BE2C (cell line): ENCODE measurements around the gene INHA.

Source experiments
- DNase-seq: peaks from one replicate; pipeline ENCODE4 v3.0.0-alpha.2; 2020
- H3K27me3 ChIP-seq: fragments of 250-450 bp; sonication (Bioruptor Pico); 2 replicates; pipeline ENCODE4 v1.5.1; 2020; ENCODE audit warnings: mild to moderate bottlenecking
- H3K36me3 ChIP-seq: fragments of 250-450 bp; sonication (Bioruptor Pico); 2 replicates; pipeline ENCODE4 v1.5.1; 2020; ENCODE audit warnings: mild to moderate bottlenecking
- H3K4me1 ChIP-seq: fragments of 250-450 bp; sonication (Bioruptor Pico); 2 replicates; pipeline ENCODE4 v1.5.1; 2020
- H3K4me3 ChIP-seq: 2 replicates; pipeline ENCODE4 v1.5.1; 2011; ENCODE audit warnings: low read depth, low read length
- H3K9me3 ChIP-seq: fragments of 250-450 bp; sonication (Bioruptor Pico); 2 replicates; pipeline ENCODE4 v1.5.1; 2020
- CTCF ChIP-seq: IDR thresholded peaks from 2 replicates; pipeline ENCODE4 v1.5.1; 2012; ENCODE audit warnings: mild to moderate bottlenecking, low read depth, low read length

The INHA gene

GRCh38 chr2:219567791-219568361 is 4.2 kb upstream of the INHA start:
- no peaks in the 10 kb centered on the region for H3K9me3 ChIP-seq
- no peak for DNase-seq
- H3K36me3 ChIP-seq = peaks cover 37% of the 10 kb centered on the region
- no peak overlapping the region for H3K4me3 ChIP-seq
- TF ChIP-seq CTCF = no peak
- no peaks in the 10 kb centered on the region for H3K27me3 ChIP-seq
- H3K4me1 ChIP-seq = peaks cover 15% of the 10 kb centered on the region

- Histone ChIP-seq H3K27me3 (no peaks in the 10 kb centered on the region), H3K9me3 (no peaks in the 10 kb centered on the region), H3K4me3 (peak overlapping the region; percentile 68; the same call in 1 of the 2 replicates), H3K36me3 (peaks cover 30% of the 10 kb centered on the region), H3K4me1 (peaks cover 15% of the 10 kb centered on the region)
- peak; percentile 59 for DNase-seq
- no peak for TF ChIP-seq CTCF
These were observed 3.1 kb upstream of the INHA start for GRCh38 chr2:219569041-219569440.

- Histone ChIP-seq H3K9me3 (no peaks in the 10 kb centered on the region), H3K36me3 (peaks cover 24% of the 10 kb centered on the region), H3K4me3 (peak overlapping the region; percentile 68), H3K27me3 (no peaks in the 10 kb centered on the region), H3K4me1 (peaks cover 15% of the 10 kb centered on the region)
- TF ChIP-seq CTCF = no peak
- DNase-seq = no peak
These were observed 2.5 kb upstream of the INHA start for GRCh38 chr2:219569635-219570034.

DNA sequence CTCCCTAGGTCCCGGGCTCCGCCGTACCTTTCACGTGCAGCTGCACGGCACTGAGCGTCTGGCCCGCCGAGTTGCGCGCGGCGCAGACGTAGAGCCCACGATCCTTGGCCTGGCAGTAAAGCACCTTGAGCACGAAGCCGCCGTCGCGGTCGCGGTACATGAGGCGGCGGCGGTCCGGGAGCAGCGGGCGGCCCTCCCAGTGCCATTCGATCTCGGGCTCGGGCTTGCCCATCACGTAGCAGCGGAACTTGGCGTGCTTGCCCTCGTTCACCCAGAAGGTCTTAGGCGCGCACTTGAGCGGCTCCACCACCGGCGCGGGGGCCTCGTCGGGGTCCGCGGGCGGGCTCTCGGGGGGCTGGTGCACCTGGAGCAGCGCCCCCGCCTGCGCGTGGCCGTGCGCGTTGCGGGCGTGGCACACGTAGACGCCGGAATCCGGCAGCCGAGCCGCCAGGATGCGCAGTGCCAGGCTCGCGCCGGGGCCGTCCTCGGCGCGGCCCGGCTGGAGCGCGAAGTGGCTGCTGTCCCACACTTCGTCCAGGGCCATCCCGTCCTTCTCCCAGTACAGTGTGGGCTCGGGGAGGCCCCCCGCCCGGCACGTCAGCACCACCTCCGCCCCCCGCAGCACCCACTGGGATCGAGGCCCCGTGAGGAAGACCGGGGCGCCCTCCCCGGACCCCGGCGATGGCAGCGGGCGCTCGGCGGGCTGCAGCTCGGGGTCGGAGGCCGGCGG is 1.8 kb upstream of the INHA start:
- Histone ChIP-seq H3K27me3 (no peaks in the 10 kb centered on the region), H3K4me1 (peaks cover 15% of the 10 kb centered on the region), H3K36me3 (peaks cover 19% of the 10 kb centered on the region), H3K9me3 (no peaks in the 10 kb centered on the region), H3K4me3 (peak overlapping the region; percentile 68)
- no peak for TF ChIP-seq CTCF
- no peak for DNase-seq

DNA sequence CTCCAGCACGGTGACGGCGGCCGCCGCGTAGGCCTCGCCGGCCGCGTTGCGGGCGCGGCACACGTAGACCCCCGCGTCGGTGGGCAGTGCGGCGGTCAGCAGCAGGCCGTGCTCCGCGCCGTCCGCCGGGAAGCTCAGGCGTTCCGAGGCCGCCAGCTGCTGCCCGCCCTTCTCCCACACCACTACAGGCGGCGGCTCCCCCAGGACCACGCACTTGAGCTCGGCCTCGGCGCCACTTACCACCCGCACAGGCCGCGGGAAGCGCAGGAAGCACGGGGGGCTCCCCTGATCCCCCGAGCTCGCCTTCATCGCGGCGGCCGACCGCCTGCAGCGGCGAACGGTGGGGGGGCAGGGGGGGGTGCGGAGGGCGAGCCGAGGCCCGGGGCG is 1.2 kb upstream of the INHA start:
- peak overlapping the region; percentile 68 for H3K4me3 ChIP-seq
- no peak for TF ChIP-seq CTCF
- DNase-seq = no peak
- H3K27me3 ChIP-seq = no peaks in the 10 kb centered on the region
- peaks cover 17% of the 10 kb centered on the region for H3K4me1 ChIP-seq
- H3K36me3 ChIP-seq = peaks cover 18% of the 10 kb centered on the region
- no peaks in the 10 kb centered on the region for H3K9me3 ChIP-seq
